HepG2 (cell line): Measurements from ENCODE around the gene RAP1A. TPM values are rescaled to one million over a fixed set of nuclear protein-coding genes. Genes with fewer than 3 reads are reported as not detected.

Experiments used
- ATAC-seq: fragments of 200-7000 bp; cut with Tn5 transposase; 3 replicates; pipeline ENCODE4 v1.9.1; 2020; ENCODE audit warnings: mild to moderate bottlenecking, moderate library complexity
- BruUV-seq: library from RNA; stranded (reverse); fragments of 400-500 nt; replicated peaks from 2 replicates; lab custom pipeline; 2021; lab: Mats Ljungman, UMichigan
- CTCF ChIA-PET: fragments of 300-600 bp; formaldehyde crosslinking; extraction: SDS; loops from one replicate; lab custom pipeline; 2021; ENCODE audit warnings: low total read pairs, inconsistent platforms, low intra/inter-chr PET ratio; lab: Yijun Ruan, JAX
- POLR2A ChIA-PET: fragments of 350-600 bp; sonication (Branson Sonifier 250); formaldehyde crosslinking; loops from one replicate; lab custom pipeline; 2020; ENCODE audit warnings: antibody characterized with exemption, inconsistent platforms; lab: Yijun Ruan, JAX
- DNase-seq: peaks from one replicate; pipeline ENCODE4 v3.0.0-alpha.2; 2015; ENCODE audit warnings: low spot score
- FAIRE-seq: peaks from 3 replicates; lab custom pipeline; 2011; peaks lifted over from hg19 to GRCh38; lab: Jason Lieb, UNC
- H2AFZ ChIP-seq: one replicate; pipeline ENCODE4 v1.6.1; 2011; ENCODE audit warnings: low read length, inconsistent platforms
- H3K27ac ChIP-seq: fragments of 300-600 bp; 3 replicates; pipeline ENCODE4 v1.8.0; 2011; ENCODE audit warnings: mixed run types, mild to moderate bottlenecking, mixed read lengths, low read length, inconsistent platforms; ENCODE audit not compliant: insufficient read depth; ENCODE audit errors: extremely low read length
- H3K27me3 ChIP-seq, 2 experiments: fragments of 200-600 bp in 1 of 2; 2 replicates in 1 of 2; 3 replicates in 1 of 2; pipeline versions ENCODE4 v1.6.0 to v1.8.0; 2011; ENCODE audit warnings: low read length in 2 of 2, mild to moderate bottlenecking in 2 of 2, moderate library complexity in 2 of 2, inconsistent platforms in 1 of 2; ENCODE audit not compliant: insufficient read depth in 2 of 2, control insufficient read depth in 1 of 2
- H3K36me3 ChIP-seq, 2 experiments: fragments of 200-600 bp in 1 of 2; replicated peaks in 1 of 2; 2 replicates in 1 of 2; 3 replicates in 1 of 2; pipeline versions ENCODE4 v1.5.1 to v1.8.0; 2011; ENCODE audit warnings: low read length in 2 of 2, inconsistent platforms in 1 of 2; ENCODE audit not compliant: insufficient read depth in 2 of 2, control insufficient read depth in 1 of 2
- H3K4me1 ChIP-seq: 2 replicates; pipeline ENCODE4 v1.5.1; 2012; ENCODE audit warnings: low read length, inconsistent platforms; ENCODE audit not compliant: insufficient read depth
- H3K4me2 ChIP-seq: 2 replicates; pipeline ENCODE4 v1.6.0; 2011; ENCODE audit warnings: low read depth, low read length, inconsistent platforms
- H3K4me3 ChIP-seq, 3 experiments: fragments of 200-600 bp in 1 of 3; sonication (generic), shearing (Covaris generic) in 1 of 3; replicated peaks in 1 of 3; 2 replicates each; pipeline ENCODE4 v1.5.1; 2011 to 2016; ENCODE audit warnings: low read length in 3 of 3, inconsistent platforms in 2 of 3, low read depth in 2 of 3, mild to moderate bottlenecking in 2 of 3, control low read depth in 1 of 3, mixed read lengths in 1 of 3; ENCODE audit not compliant: insufficient read depth in 1 of 3
- H3K79me2 ChIP-seq: one replicate; pipeline ENCODE4 v1.6.1; 2011; ENCODE audit warnings: low read length, inconsistent platforms; ENCODE audit not compliant: insufficient read depth
- H3K9ac ChIP-seq: 2 replicates; pipeline ENCODE4 v1.6.0; 2011; ENCODE audit warnings: mild to moderate bottlenecking, low read depth, low read length, inconsistent platforms; ENCODE audit not compliant: insufficient read depth
- H3K9me3 ChIP-seq: 2 replicates; pipeline ENCODE4 v1.5.1; 2012; ENCODE audit warnings: mild to moderate bottlenecking, low read length
- H4K20me1 ChIP-seq: 2 replicates; pipeline ENCODE4 v1.6.0; 2011; ENCODE audit warnings: inconsistent platforms, mild to moderate bottlenecking, low read length, moderate library complexity; ENCODE audit not compliant: insufficient read depth
- CEBPB ChIP-seq: IDR thresholded peaks from 2 replicates; pipeline ENCODE4 v1.6.1; 2011; ENCODE audit warnings: low read depth, low read length, improper control_type of control experiment, borderline replicate concordance
- CHD2 ChIP-seq: IDR thresholded peaks from 2 replicates; pipeline ENCODE4 v1.6.1; 2011; ENCODE audit warnings: low read depth, low read length, improper control_type of control experiment
- FOSL1 ChIP-seq: sonication (generic); formaldehyde crosslinking; IDR thresholded peaks from 2 replicates; pipeline ENCODE4 v1.9.0; 2021; ENCODE audit warnings: missing genetic modification reagents, borderline replicate concordance
- HNRNPL ChIP-seq: fragments of 200-400 bp; formaldehyde crosslinking; IDR thresholded peaks from 2 replicates; pipeline ENCODE4 v1.6.1; 2017; ENCODE audit warnings: mild to moderate bottlenecking, low read depth, low read length
- NRL ChIP-seq: sonication (generic); formaldehyde crosslinking; IDR thresholded peaks from 2 replicates; pipeline ENCODE4 v1.5.0; 2020; ENCODE audit warnings: missing genetic modification reagents, mild to moderate bottlenecking, moderate library complexity, borderline replicate concordance
- RBAK ChIP-seq: sonication (generic); formaldehyde crosslinking; IDR thresholded peaks from 2 replicates; pipeline ENCODE4 v1.5.1; 2020; ENCODE audit warnings: mild to moderate bottlenecking, missing genetic modification reagents
- SMARCC2 ChIP-seq: fragments of 450-650 bp; IDR thresholded peaks from 2 replicates; pipeline ENCODE4 v1.6.1; 2017; ENCODE audit warnings: antibody characterized with exemption, mild to moderate bottlenecking
- TBL1XR1 ChIP-seq: fragments of 150-350 bp; IDR thresholded peaks from 2 replicates; pipeline ENCODE4 v1.6.1; 2014; ENCODE audit warnings: borderline replicate concordance, low read length; ENCODE audit not compliant: partially characterized antibody
- THAP11 ChIP-seq: IDR thresholded peaks from 2 replicates; pipeline ENCODE4 v1.6.1; 2016; ENCODE audit warnings: missing biosample characterization, missing genetic modification reagents
- ZC3H13 ChIP-seq: sonication (generic); formaldehyde crosslinking; IDR thresholded peaks from 2 replicates; pipeline ENCODE4 v1.8.1; 2023; ENCODE audit warnings: mild to moderate bottlenecking, missing genetic modification reagents, moderate library complexity
- ZMYM4 ChIP-seq: sonication (generic); formaldehyde crosslinking; IDR thresholded peaks from 2 replicates; pipeline ENCODE4 v1.8.1; 2023; ENCODE audit warnings: mild to moderate bottlenecking, missing genetic modification reagents
- ZNF143 ChIP-seq: sonication (generic); formaldehyde crosslinking; IDR thresholded peaks from 2 replicates; pipeline ENCODE4 v1.4.0; 2020; ENCODE audit warnings: missing genetic modification reagents
- ZNF274 ChIP-seq: sonication (generic); formaldehyde crosslinking; IDR thresholded peaks from 2 replicates; pipeline ENCODE4 v1.5.1; 2020; ENCODE audit warnings: mild to moderate bottlenecking, missing genetic modification reagents
- ZSCAN21 ChIP-seq: sonication (generic); formaldehyde crosslinking; IDR thresholded peaks from 2 replicates; pipeline ENCODE4 v1.8.0; 2022; ENCODE audit warnings: mild to moderate bottlenecking, missing genetic modification reagents, moderate library complexity, borderline replicate concordance
- WGBS: methylation state at CpG from one replicate; pipeline ENCODE4 v1.1.6; 2017; ENCODE audit warnings: low lambda C conversion rate; 5-methylcytosine and 5-hydroxymethylcytosine counted together
- in situ Hi-C: cut with HindIII; loops from 2 replicates; pipeline ENCODE4 v1.10.0; 2017; ENCODE audit warnings: low pct_unique_long_range_greater_than_20kb; ENCODE audit not compliant: extremely low pct_ligation_motif_present
- intact Hi-C: fragments of 100-400 bp; cut with micrococcal nuclease; formaldehyde crosslinking; loops from one replicate; pipeline ENCODE4 v1.10.0; 2022; ENCODE audit not compliant: unreplicated experiment
- polyA plus RNA-seq, 8 experiments: library from polyadenylated mRNA; depleted of rRNA in 3 of 8; stranded (reverse) in 7 of 8; unstranded in 1 of 8; fragments of >200 nt; fragmentation: Illumina TruSeq in 4 of 8; extraction: Trizol in 4 of 8; gene quantifications; 2 replicates each; pipeline versions ENCODE4 v1.2.1 to v1.2.3, GENCODE V29; 2011 to 2016; ENCODE audit warnings: low read depth in 4 of 8, missing spikeins in 1 of 8, mixed read lengths in 1 of 8; ENCODE audit not compliant: insufficient read depth in 1 of 8
- total RNA-seq, 5 experiments: library from RNA; depleted of rRNA; stranded (reverse); fragments of >200 nt; fragmentation: Illumina TruSeq; extraction: Trizol; gene quantifications; 2 replicates each; pipeline ENCODE4 v1.2.3, GENCODE V29; 2016; ENCODE audit warnings: low read depth in 1 of 5
- TF ChIP-seq, protein P1 (sequence below): sonication (generic); formaldehyde crosslinking; IDR thresholded peaks from 2 replicates; pipeline ENCODE4 v1.4.0; 2020; ENCODE audit warnings: mild to moderate bottlenecking, missing genetic modification reagents
- TF ChIP-seq, protein P2 (sequence below): IDR thresholded peaks from 2 replicates; pipeline ENCODE4 v1.6.1; 2018; ENCODE audit warnings: missing genetic modification reagents

The RAP1A gene
- total and polyA plus RNA-seq, 2 of the 13 experiments (the other 11 are each of a cell fraction or from before 2014, with no cell fraction given), result 19.0 to 20.7 TPM

DNA sequence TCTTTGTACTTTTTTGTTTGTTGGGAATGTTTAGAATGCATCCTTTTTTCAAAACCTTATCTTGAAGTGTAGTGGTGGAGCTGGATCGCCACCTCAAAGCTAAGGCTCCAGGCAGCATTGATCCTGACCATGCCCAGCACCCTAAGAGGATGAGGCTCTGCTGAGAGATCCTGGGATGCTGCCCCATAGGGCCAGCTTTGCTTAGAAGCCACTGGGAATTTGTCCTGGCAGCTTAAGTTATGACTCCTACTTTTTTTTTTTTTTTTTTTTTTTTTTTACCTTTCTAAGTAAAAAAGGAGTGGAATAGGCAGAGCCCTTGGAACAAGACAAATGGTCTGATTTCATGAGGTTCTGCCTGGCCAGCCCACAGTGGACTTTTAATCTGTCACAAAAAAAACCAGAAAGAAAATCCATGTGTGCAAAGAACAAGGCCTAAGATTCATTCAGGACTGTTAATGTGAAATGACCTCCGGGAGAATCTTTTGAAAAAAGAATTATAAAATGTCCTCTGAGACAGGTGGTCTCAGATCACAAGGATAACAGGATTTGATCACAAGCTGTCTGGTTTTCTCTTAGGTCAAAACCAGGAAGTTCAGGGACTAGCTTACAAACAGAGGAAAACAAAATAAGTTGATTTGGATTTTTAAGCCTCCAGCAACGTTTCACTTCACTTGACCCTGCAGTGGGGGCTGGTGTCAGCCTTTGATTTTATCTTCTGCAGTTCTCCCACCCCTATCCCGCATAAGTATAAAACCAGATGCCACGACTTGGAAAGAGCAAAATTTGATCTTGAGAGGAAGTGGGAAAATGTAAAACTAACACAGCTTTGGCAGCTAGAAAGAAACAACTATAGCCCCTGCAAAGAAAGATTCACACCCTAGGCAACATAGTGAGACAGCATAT, 25.9 kb upstream of the RAP1A start:
- FAIRE-seq (no peak), ATAC-seq (peak; percentile 64), DNase-seq (no peak)
- no TSS peak for BruUV-seq
- Histone ChIP-seq H3K79me2 (no peaks in the 10 kb centered on the region), H3K4me3 (peak overlapping the region in 2 of 3 experiments; percentile 45 to 53; a peak in 3 of 6 replicates), H3K4me2 (peak overlapping the region; percentile 85), H3K27ac (no peak overlapping the region), H4K20me1 (no peaks in the 10 kb centered on the region), H3K9me3 (no peaks in the 10 kb centered on the region), H3K9ac (0 out of 2 replicates have a peak overlapping the region, but pooled peaks have one; percentile 17), H2AFZ (no peak overlapping the region), H3K36me3 (no peaks in the 10 kb centered on the region), H3K27me3 (peaks cover 0 to 2% of the 10 kb centered on the region in 2 experiments; a peak in 1 of 5 replicates), H3K4me1 (peaks cover 45% of the 10 kb centered on the region)
- ChIA-PET POLR2A (interaction anchor here (0.6 to 1.3 kb wide), 3 partner anchors 25 to 163 kb away, joined by 3 to 4 read pairs (median 3); no protein-coding TSS in a partner anchor), CTCF (no interaction called here)
- intact Hi-C loops, result no loop called here
- in situ Hi-C loops, result no loop called here
- no peak for TF ChIP-seq ZNF143 (CRISPR knock-in tag)
- TF ChIP-seq CHD2, result no peak
- TF ChIP-seq, protein P1, sequence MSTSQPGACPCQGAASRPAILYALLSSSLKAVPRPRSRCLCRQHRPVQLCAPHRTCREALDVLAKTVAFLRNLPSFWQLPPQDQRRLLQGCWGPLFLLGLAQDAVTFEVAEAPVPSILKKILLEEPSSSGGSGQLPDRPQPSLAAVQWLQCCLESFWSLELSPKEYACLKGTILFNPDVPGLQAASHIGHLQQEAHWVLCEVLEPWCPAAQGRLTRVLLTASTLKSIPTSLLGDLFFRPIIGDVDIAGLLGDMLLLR (CRISPR knock-in tag), result no peak
- no peak for TF ChIP-seq ZNF274 (CRISPR knock-in tag)
- TF ChIP-seq, protein P2, sequence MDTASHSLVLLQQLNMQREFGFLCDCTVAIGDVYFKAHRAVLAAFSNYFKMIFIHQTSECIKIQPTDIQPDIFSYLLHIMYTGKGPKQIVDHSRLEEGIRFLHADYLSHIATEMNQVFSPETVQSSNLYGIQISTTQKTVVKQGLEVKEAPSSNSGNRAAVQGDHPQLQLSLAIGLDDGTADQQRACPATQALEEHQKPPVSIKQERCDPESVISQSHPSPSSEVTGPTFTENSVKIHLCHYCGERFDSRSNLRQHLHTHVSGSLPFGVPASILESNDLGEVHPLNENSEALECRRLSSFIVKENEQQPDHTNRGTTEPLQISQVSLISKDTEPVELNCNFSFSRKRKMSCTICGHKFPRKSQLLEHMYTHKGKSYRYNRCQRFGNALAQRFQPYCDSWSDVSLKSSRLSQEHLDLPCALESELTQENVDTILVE (CRISPR knock-in tag), result no peak
- no peak for TF ChIP-seq ZC3H13 (CRISPR knock-in tag)
- no peak for TF ChIP-seq TBL1XR1
- no peak for TF ChIP-seq FOSL1 (CRISPR knock-in tag)
- TF ChIP-seq ZSCAN21, result no peak
- no peak for TF ChIP-seq ZMYM4 (CRISPR knock-in tag)
- TF ChIP-seq NRL, result no peak
- TF ChIP-seq CEBPB, result no peak
- TF ChIP-seq HNRNPL, result no peak
- TF ChIP-seq SMARCC2, result no peak
- no peak for TF ChIP-seq THAP11 (CRISPR knock-in tag)
- TF ChIP-seq RBAK (CRISPR knock-in tag), result no peak
- TF ChIP-seq, all 625 proteins: peak for 0
- WGBS, result 21% methylated on average over 5 of the region's 5 CpGs
